ENCODE measurements around the gene METAP2.
A peak's percentile ranks its signal among the peaks of the same experiment; 100 is the strongest.
"Not testable (repeated sequence)": the region's sequence is repeated elsewhere in the genome, so short reads cannot be mapped to it uniquely, and the experiment has no call there.

METAP2 gene

GRCh38 chr12:95470300-95470699 is 3.7 kb upstream of the METAP2 start:
- H3K27ac ChIP-seq, result no peak overlapping the region
- TF ChIP-seq, protein P1, sequence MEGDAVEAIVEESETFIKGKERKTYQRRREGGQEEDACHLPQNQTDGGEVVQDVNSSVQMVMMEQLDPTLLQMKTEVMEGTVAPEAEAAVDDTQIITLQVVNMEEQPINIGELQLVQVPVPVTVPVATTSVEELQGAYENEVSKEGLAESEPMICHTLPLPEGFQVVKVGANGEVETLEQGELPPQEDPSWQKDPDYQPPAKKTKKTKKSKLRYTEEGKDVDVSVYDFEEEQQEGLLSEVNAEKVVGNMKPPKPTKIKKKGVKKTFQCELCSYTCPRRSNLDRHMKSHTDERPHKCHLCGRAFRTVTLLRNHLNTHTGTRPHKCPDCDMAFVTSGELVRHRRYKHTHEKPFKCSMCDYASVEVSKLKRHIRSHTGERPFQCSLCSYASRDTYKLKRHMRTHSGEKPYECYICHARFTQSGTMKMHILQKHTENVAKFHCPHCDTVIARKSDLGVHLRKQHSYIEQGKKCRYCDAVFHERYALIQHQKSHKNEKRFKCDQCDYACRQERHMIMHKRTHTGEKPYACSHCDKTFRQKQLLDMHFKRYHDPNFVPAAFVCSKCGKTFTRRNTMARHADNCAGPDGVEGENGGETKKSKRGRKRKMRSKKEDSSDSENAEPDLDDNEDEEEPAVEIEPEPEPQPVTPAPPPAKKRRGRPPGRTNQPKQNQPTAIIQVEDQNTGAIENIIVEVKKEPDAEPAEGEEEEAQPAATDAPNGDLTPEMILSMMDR (IDR thresholded peaks at IDR 0.05), result no peak
- TF ChIP-seq ZFX (IDR thresholded peaks at IDR 0.05; ENCODE audit: borderline replicate concordance), result no peak

DNA sequence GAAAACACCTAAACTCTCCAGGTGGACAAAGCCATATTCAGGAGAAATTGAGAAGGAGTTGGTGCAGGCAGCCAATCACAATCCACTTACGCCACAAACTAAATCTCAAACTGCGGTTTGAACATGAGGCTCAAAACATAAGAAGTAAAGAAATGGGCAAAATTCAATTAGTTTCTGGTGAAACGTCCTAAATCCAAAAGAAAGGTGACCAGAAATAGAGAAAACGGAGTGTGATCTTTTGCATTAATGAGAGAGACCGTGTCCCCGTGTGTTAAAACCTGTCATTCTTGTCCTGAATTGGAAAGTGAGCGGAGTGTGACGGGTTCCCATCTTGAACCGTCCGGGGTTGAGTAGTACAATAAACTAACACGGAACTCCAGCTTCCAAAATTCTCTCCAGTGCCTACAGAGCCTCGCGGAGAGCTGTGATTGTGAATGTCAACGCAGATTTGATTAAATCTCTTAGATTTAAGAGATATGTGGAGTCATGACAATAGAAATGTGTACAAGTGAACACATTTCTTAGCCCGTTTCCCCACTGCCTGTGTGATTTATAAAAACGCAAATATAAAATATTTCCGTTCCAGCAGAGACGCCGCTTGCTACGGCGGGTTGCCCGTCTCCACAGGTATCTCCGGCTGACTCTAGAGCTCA is 595 bp upstream of the METAP2 start:
- peak overlapping the region; percentile 99 for H3K27ac ChIP-seq
- no peak for TF ChIP-seq ZFX (IDR thresholded peaks at IDR 0.05; ENCODE audit: borderline replicate concordance)
- TF ChIP-seq, protein P1 (IDR thresholded peaks at IDR 0.05), result no peak

GRCh38 chr12:95474660-95474958 is 657 bp downstream of the METAP2 start:
- TF ChIP-seq ZFX (IDR thresholded peaks at IDR 0.05; ENCODE audit: borderline replicate concordance), result no peak
- TF ChIP-seq, protein P1 (IDR thresholded peaks at IDR 0.05), result no peak
- peak overlapping the region; percentile 99 for H3K27ac ChIP-seq

- H3K27ac ChIP-seq, result no peak overlapping the region
- no peak for TF ChIP-seq ZFX (IDR thresholded peaks at IDR 0.05; ENCODE audit: borderline replicate concordance)
- TF ChIP-seq, protein P1 (IDR thresholded peaks at IDR 0.05), result no peak
Observed at GRCh38 chr12:95480230-95480629, 6.3 kb downstream of the METAP2 start.

DNA sequence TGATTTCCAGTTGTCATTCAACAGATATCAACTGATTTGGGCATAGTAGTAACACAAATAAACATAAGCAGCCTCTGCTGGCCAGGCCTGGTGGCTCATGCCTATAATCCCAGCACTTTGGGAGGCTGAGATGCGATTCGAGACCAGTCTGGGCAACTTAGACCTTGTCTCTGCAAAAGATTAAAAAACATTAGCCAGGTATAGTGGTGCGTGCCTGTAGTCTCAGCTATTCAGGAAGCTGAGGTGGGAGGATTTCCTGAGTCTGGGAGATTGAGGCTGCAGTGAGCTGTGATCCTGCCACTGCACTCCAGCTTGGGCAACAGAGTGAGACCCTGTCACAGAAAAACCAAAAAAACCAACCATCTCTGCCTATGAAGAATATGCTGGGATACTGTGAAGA is 7.1 kb downstream of the METAP2 start:
- H3K27ac ChIP-seq, result 0 out of 2 replicates have a peak overlapping the region, but pooled peaks have one; percentile 4
- TF ChIP-seq ZFX (IDR thresholded peaks at IDR 0.05; ENCODE audit: borderline replicate concordance), result no peak
- TF ChIP-seq, protein P1 (IDR thresholded peaks at IDR 0.05), result no peak

- TF ChIP-seq ZFX (IDR thresholded peaks at IDR 0.05; ENCODE audit: borderline replicate concordance), result no peak
- TF ChIP-seq, protein P1 (IDR thresholded peaks at IDR 0.05), result no peak
- no peak overlapping the region for H3K27ac ChIP-seq
Observed at GRCh38 chr12:95481888-95482287, 7.9 kb downstream of the METAP2 start.

DNA sequence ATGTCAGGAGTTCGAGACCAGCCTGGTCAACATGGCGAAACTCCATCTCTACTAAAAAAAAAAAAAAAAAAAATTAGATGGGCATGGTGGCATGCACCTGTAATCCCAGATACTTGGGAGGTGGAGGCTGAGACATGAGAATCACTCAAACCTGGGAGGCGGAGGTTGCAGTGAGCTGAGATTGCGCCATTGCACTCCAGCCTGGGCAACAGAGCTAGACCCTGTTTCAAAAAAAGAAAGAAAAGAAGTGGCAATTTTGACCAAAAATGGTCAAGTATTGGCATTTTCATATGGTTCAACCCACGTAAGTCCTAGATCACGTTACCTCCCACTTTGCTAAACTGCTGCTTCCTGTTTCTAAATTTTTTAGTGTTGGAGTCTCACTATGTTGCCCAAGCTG is 8.6 kb downstream of the METAP2 start:
- not testable (repeated sequence) for H3K27ac ChIP-seq

DNA sequence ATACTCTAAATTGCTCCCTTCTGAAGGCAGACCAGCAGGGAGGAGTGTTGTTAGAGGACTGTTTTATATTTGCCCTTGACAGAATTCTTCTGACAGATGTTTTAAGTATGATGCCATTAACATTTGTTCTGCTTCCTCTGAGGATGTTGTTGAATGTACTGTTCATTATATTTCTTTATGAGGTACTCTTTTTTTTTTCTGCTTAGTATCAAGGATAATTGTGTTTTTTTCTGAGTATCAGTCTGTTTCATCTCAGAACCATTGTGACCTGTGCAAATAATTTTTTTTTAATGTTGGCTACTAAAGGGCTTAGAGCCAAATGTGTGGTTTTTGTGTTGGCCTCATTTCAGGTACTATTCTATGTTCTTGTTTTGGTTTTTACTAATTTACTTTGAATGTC is 10.6 kb downstream of the METAP2 start:
- no peak overlapping the region for H3K27ac ChIP-seq
- no peak for TF ChIP-seq ZFX (IDR thresholded peaks at IDR 0.05; ENCODE audit: borderline replicate concordance)
- TF ChIP-seq, protein P1 (IDR thresholded peaks at IDR 0.05), result no peak

Data from 22Rv1 (cell line).